ENCODE data around the gene PEX3. TPM values are rescaled to one million over a fixed set of nuclear protein-coding genes. Genes with fewer than 3 reads are reported as not detected.

PEX3 gene
- polyA plus RNA-seq, 2 donors: 16.5 to 18.3 TPM

DNA sequence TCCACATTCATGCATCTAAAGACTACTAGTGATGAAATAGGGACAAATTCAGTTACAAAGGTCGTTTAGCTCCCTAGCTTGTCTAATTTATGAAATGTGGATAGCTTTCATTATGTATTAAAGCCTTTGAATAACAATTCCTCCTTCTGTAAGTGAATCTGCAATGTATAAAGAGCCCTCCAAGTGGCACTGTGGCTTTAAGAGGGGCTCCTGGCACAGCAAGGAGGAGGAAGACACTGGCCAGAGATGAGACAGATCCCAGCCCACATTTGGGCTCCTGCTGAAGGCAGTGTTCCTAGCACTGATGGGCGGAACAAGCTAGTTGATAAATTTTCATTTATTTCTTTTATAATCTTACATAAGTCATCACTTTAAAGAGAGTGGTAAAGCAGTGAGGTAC lies 78.5 kb downstream of the PEX3 start:
- Histone ChIP-seq H3K27ac (ENCODE audit: low read depth in 2 of 2, low read length in 1 of 2) (no peak overlapping the region), H3K36me3 (ENCODE audit: control insufficient read depth in 2 of 2, insufficient read depth in 2 of 2, low read length in 1 of 2) (no peaks in the 10 kb centered on the region), H3K4me1 (ENCODE audit: control insufficient read depth in 2 of 2, insufficient read depth in 2 of 2, low read length in 1 of 2) (no peaks in the 10 kb centered on the region), H3K27me3 (ENCODE audit: control insufficient read depth in 1 of 2, insufficient read depth in 2 of 2, low read length in 2 of 2) (no peaks in the 10 kb centered on the region), H3K4me3 (ENCODE audit: low read depth in 1 of 2, low read length in 2 of 2) (no peak overlapping the region), H3K9me3 (ENCODE audit: control insufficient read depth in 2 of 2, insufficient read depth in 1 of 2, low read depth in 1 of 2, low read length in 1 of 2) (no peaks in the 10 kb centered on the region)
- WGBS, 2 donors: 52 to 60% methylated on average over 2 of the region's 2 CpGs

DNA sequence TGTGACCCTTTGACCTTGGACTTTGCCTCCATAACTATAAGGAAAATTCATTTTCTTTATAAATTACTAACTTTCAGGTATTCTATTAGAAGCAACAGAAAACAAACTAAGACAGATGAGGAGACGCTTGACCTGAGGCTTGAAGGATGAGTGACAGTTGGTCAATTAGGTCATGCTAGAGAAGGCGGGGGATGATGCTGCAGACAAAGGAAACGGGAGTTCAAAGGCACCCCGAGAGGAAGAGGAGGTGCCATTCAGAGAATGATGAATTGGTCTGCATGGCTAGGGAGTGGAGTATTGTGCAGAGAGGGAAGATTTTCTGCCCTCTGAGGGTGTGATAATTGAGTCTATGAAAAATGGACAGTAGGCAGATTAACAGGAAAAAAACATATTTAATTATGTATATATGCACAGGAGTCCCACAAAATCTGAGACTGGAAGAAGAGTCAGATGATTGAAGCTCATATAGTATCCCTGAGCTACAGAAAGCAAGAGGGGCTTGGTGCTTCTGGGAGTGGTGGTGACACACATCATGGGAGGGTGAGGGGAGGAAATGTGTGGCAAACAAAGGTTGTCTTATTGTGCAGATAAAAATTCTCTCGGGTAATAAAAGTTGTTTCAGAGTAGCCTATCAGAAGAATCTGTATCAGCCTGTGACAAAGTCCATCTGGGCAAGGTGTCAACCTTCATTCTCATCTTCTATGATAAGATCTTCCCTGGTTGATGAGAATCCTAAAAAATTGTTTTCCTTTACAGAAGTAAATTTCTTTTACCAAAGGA lies 81.3 kb downstream of the PEX3 start:
- peaks cover 0 to 2% of the 10 kb centered on the region in 2 donors for H3K4me1 ChIP-seq (ENCODE audit: control insufficient read depth in 2 of 2, insufficient read depth in 2 of 2, low read length in 1 of 2)
- no peak overlapping the region for H3K27ac ChIP-seq (ENCODE audit: low read depth in 2 of 2, low read length in 1 of 2)
- H3K4me3 ChIP-seq (ENCODE audit: low read depth in 1 of 2, low read length in 2 of 2): no peak overlapping the region
- H3K36me3 ChIP-seq (ENCODE audit: control insufficient read depth in 2 of 2, insufficient read depth in 2 of 2, low read length in 1 of 2): no peaks in the 10 kb centered on the region
- WGBS, 2 donors: 58 to 62% methylated on average over 5 of the region's 5 CpGs
- H3K9me3 ChIP-seq (ENCODE audit: control insufficient read depth in 2 of 2, insufficient read depth in 1 of 2, low read depth in 1 of 2, low read length in 1 of 2): no peaks in the 10 kb centered on the region
- no peaks in the 10 kb centered on the region for H3K27me3 ChIP-seq (ENCODE audit: control insufficient read depth in 1 of 2, insufficient read depth in 2 of 2, low read length in 2 of 2)

DNA sequence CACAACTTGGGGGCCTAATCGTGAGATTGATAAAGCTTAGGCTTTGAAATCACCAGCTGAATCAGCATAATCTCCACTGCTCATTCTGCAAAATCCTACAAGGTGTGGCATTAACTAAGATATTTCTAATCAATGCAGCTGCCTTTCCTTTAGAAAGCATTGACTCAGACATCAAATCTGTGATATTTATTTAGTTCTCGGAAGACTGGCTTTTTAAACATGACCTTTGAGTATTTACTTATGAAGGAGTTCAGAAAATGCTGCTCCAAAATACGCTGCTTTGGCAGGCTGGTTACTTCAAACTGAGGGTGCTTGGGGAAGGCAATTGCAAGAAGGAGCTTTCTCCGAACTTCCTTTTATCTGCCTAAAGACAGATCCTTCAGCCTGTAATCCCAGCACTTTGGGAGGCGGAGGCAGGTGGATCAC lies 84.6 kb downstream of the PEX3 start:
- no peak overlapping the region for H3K4me3 ChIP-seq (ENCODE audit: low read depth in 1 of 2, low read length in 2 of 2)
- peaks cover 0 to 5% of the 10 kb centered on the region in 2 donors for H3K4me1 ChIP-seq (ENCODE audit: control insufficient read depth in 2 of 2, insufficient read depth in 2 of 2, low read length in 1 of 2)
- H3K9me3 ChIP-seq (ENCODE audit: control insufficient read depth in 2 of 2, insufficient read depth in 1 of 2, low read depth in 1 of 2, low read length in 1 of 2): no peaks in the 10 kb centered on the region

DNA sequence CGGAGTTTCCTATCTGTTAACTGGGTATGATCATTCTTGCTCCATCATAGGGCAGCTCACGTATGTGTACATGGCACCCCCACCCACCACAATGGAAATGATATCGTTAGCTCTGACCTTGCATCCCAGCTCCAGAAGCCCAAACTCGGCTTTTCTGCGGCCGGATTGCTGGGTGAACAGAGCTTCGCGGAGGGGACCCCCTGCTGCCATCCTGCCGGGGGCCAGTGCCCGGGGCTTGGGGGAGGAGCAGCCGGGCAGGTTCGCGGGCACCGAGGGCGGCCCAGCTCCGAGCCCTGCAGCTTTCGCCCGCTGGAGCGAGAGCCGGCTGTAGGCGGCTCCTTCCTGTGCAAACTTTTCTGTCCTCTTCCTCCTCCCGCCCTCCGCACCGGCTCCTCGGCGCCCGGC lies 85.9 kb downstream of the PEX3 start:
- peaks cover 0 to 5% of the 10 kb centered on the region in 2 donors for H3K4me1 ChIP-seq (ENCODE audit: control insufficient read depth in 2 of 2, insufficient read depth in 2 of 2, low read length in 1 of 2)
- no peaks in the 10 kb centered on the region for H3K27me3 ChIP-seq (ENCODE audit: control insufficient read depth in 1 of 2, insufficient read depth in 2 of 2, low read length in 2 of 2)
- H3K4me3 ChIP-seq (ENCODE audit: low read depth in 1 of 2, low read length in 2 of 2): peak overlapping the region; percentile 56 to 83
- 2% methylated on average over 25 to 27 of the region's 27 CpGs for WGBS, 2 donors
- H3K27ac ChIP-seq (ENCODE audit: low read depth in 2 of 2, low read length in 1 of 2): peak overlapping the region; percentile 79 to 85
- H3K9me3 ChIP-seq (ENCODE audit: control insufficient read depth in 2 of 2, insufficient read depth in 1 of 2, low read depth in 1 of 2, low read length in 1 of 2): no peaks in the 10 kb centered on the region
- no peaks in the 10 kb centered on the region for H3K36me3 ChIP-seq (ENCODE audit: control insufficient read depth in 2 of 2, insufficient read depth in 2 of 2, low read length in 1 of 2)

More for the DNA sequence above, 84.6 kb downstream of the PEX3 start:
- WGBS, 2 donors: 51 to 62% methylated on average over 5 of the region's 5 CpGs
- no peaks in the 10 kb centered on the region for H3K27me3 ChIP-seq (ENCODE audit: control insufficient read depth in 1 of 2, insufficient read depth in 2 of 2, low read length in 2 of 2)
- no peaks in the 10 kb centered on the region for H3K36me3 ChIP-seq (ENCODE audit: control insufficient read depth in 2 of 2, insufficient read depth in 2 of 2, low read length in 1 of 2)
- H3K27ac ChIP-seq (ENCODE audit: low read depth in 2 of 2, low read length in 1 of 2): no peak overlapping the region

DNA sequence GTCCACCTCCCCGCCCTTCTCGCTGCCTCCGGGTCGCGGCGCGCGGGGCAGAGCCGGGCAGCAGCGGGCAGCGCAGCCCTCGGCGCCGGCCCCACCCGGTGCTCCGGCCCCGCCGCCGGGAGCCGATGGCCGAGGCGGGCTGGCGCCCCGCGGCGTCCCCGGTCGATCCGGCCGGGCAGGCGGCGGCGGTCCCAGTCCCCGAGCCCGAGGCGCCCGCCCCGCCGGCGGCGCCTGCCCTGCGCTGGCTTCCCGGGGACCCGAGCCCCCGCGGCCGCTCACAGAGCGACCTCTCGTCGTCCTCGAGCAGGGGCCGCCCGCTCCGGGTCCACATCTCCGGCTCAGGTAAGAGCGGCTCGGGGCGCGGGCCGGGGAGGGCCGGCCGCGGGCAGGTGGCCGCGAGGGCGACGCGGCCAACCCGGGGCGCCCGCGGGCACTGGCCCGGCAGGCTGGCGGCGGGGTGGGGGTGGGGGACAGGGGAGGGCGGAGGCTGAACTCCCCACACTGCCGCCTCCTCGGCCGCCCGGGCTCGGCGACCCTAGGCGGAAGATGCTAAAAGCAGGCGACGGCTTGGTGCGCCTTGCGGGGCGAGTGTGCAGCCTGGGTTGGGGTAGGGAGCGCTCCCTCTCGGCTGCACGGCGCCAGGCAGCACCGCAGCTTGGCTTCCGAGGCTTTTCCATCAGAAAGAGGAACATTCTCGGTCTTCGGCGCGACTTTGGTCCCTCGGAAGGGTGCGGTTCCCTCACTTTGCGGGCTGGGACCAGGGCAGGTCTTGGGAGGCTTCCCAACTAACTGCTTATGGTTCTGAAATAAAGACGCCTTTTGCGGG lies 86.5 kb downstream of the PEX3 start:
- H3K27me3 ChIP-seq (ENCODE audit: control insufficient read depth in 1 of 2, insufficient read depth in 2 of 2, low read length in 2 of 2): no peaks in the 10 kb centered on the region
- H3K4me1 ChIP-seq (ENCODE audit: control insufficient read depth in 2 of 2, insufficient read depth in 2 of 2, low read length in 1 of 2): peaks cover 0 to 5% of the 10 kb centered on the region in 2 donors
- H3K4me3 ChIP-seq (ENCODE audit: low read depth in 1 of 2, low read length in 2 of 2): peak overlapping the region; percentile 56 to 83
- H3K9me3 ChIP-seq (ENCODE audit: control insufficient read depth in 2 of 2, insufficient read depth in 1 of 2, low read depth in 1 of 2, low read length in 1 of 2): no peaks in the 10 kb centered on the region
- no peaks in the 10 kb centered on the region for H3K36me3 ChIP-seq (ENCODE audit: control insufficient read depth in 2 of 2, insufficient read depth in 2 of 2, low read length in 1 of 2)
- 0% methylated on average over 69 to 103 of the region's 103 CpGs for whole genome bisulfite sequencing, 2 donors
- H3K27ac ChIP-seq (ENCODE audit: low read depth in 2 of 2, low read length in 1 of 2): peak overlapping the region; percentile 79 to 85

DNA sequence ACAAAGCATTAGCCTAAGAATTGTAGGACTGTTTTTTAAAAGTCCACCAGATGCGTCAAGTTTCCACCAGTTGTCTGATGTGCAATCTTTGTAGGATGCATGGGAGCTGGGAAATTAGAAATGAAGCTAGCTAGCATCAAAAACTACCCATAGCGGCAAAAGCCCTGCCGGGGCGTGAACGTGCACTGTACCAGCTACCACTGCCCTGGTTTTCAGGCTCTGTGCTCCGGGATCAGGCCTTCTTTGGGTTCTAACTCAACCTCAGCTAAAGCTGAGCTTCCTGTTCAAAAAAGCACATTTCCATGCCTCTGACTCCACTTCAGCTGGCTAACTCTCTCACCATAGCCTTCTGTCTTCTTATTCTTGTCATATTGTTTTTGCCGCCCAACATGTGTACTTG lies 87.8 kb downstream of the PEX3 start:
- WGBS, 2 donors: 89 to 91% methylated on average over 7 of the region's 7 CpGs
- Histone ChIP-seq H3K9me3 (ENCODE audit: control insufficient read depth in 2 of 2, insufficient read depth in 1 of 2, low read depth in 1 of 2, low read length in 1 of 2) (no peaks in the 10 kb centered on the region), H3K4me1 (ENCODE audit: control insufficient read depth in 2 of 2, insufficient read depth in 2 of 2, low read length in 1 of 2) (peaks cover 0 to 5% of the 10 kb centered on the region in 2 donors), H3K4me3 (ENCODE audit: low read depth in 1 of 2, low read length in 2 of 2) (no peak overlapping the region), H3K27me3 (ENCODE audit: control insufficient read depth in 1 of 2, insufficient read depth in 2 of 2, low read length in 2 of 2) (no peaks in the 10 kb centered on the region), H3K27ac (ENCODE audit: low read depth in 2 of 2, low read length in 1 of 2) (no peak overlapping the region), H3K36me3 (ENCODE audit: control insufficient read depth in 2 of 2, insufficient read depth in 2 of 2, low read length in 1 of 2) (no peaks in the 10 kb centered on the region)

DNA sequence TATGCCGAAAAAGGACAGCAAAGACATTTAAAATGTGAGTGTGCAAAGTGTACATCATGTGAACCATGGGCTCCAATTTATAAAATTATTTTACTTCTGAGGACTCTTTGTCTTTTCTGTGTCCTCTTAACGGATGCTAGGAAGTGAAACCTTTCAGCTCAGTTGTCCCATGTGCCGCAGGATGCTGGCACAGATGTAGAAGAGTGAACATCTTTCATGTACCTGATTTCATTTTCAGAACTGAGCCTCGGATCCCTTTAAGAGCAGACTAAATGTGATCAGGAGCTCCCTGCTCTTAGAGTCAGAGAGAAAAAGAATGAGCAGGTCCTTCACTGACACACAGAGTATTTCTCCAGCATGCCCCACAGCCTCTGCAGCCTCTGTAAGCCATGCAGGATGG lies 88.5 kb downstream of the PEX3 start:
- 86 to 88% methylated on average over 4 of the region's 4 CpGs for WGBS, 2 donors
- H3K27ac ChIP-seq (ENCODE audit: low read depth in 2 of 2, low read length in 1 of 2): no peak overlapping the region

DNA sequence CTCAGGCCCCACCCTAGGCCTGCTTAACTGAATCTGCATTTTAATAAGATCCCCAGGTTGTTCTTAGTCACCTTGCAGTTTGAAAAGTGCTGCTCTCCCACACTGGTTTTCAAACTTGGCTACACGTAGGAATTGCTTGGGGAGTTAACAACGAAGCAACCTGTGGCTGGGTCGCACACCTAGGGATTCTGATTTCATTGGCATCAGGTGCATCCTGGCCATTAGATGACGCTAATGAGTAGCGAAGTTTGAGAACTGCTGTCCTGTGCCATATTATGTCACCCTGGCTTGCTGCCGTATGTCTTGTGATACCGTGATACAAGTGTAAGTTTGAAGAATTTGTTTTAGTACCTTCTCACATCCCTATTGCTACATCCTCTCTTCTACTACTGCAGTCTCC lies 89.1 kb downstream of the PEX3 start:
- 83 to 88% methylated on average over 7 of the region's 7 CpGs for WGBS, 2 donors
- H3K27ac ChIP-seq (ENCODE audit: low read depth in 2 of 2, low read length in 1 of 2): no peak overlapping the region
- no peak overlapping the region for H3K4me3 ChIP-seq (ENCODE audit: low read depth in 1 of 2, low read length in 2 of 2)
- H3K36me3 ChIP-seq (ENCODE audit: control insufficient read depth in 2 of 2, insufficient read depth in 2 of 2, low read length in 1 of 2): no peaks in the 10 kb centered on the region
- H3K9me3 ChIP-seq (ENCODE audit: control insufficient read depth in 2 of 2, insufficient read depth in 1 of 2, low read depth in 1 of 2, low read length in 1 of 2): no peaks in the 10 kb centered on the region
- peaks cover 0 to 5% of the 10 kb centered on the region in 2 donors for H3K4me1 ChIP-seq (ENCODE audit: control insufficient read depth in 2 of 2, insufficient read depth in 2 of 2, low read length in 1 of 2)
- H3K27me3 ChIP-seq (ENCODE audit: control insufficient read depth in 1 of 2, insufficient read depth in 2 of 2, low read length in 2 of 2): no peaks in the 10 kb centered on the region

More for the DNA sequence above, 88.5 kb downstream of the PEX3 start:
- Histone ChIP-seq H3K4me3 (ENCODE audit: low read depth in 1 of 2, low read length in 2 of 2) (no peak overlapping the region), H3K36me3 (ENCODE audit: control insufficient read depth in 2 of 2, insufficient read depth in 2 of 2, low read length in 1 of 2) (no peaks in the 10 kb centered on the region), H3K4me1 (ENCODE audit: control insufficient read depth in 2 of 2, insufficient read depth in 2 of 2, low read length in 1 of 2) (peaks cover 0 to 5% of the 10 kb centered on the region in 2 donors), H3K9me3 (ENCODE audit: control insufficient read depth in 2 of 2, insufficient read depth in 1 of 2, low read depth in 1 of 2, low read length in 1 of 2) (no peaks in the 10 kb centered on the region), H3K27me3 (ENCODE audit: control insufficient read depth in 1 of 2, insufficient read depth in 2 of 2, low read length in 2 of 2) (no peaks in the 10 kb centered on the region)

DNA sequence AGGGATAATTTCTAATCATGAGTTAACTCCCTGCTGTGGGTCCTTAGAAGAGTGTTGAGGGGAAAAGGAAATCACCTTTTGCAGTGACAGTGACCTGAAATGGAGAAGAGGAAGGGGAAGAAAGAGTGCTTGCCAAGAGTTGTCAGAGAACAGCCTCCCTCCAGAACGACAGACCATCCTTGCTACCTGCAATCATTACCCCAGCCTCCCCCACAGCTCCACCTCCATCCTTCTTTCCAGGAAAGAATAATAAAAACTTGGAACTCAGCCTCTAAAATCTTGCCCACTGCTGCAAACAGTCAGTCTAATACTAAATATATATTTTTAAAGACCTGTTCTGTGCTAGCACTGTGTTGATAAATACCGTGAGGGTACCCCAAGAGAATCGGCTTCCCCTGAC lies 89.6 kb downstream of the PEX3 start:
- Histone ChIP-seq H3K27ac (ENCODE audit: low read depth in 2 of 2, low read length in 1 of 2) (no peak overlapping the region), H3K36me3 (ENCODE audit: control insufficient read depth in 2 of 2, insufficient read depth in 2 of 2, low read length in 1 of 2) (no peaks in the 10 kb centered on the region), H3K27me3 (ENCODE audit: control insufficient read depth in 1 of 2, insufficient read depth in 2 of 2, low read length in 2 of 2) (no peaks in the 10 kb centered on the region), H3K4me3 (ENCODE audit: low read depth in 1 of 2, low read length in 2 of 2) (no peak overlapping the region), H3K4me1 (ENCODE audit: control insufficient read depth in 2 of 2, insufficient read depth in 2 of 2, low read length in 1 of 2) (peaks cover 0 to 5% of the 10 kb centered on the region in 2 donors), H3K9me3 (ENCODE audit: control insufficient read depth in 2 of 2, insufficient read depth in 1 of 2, low read depth in 1 of 2, low read length in 1 of 2) (no peaks in the 10 kb centered on the region)
- WGBS, 2 donors: 78 to 79% methylated on average over 3 of the region's 3 CpGs

All from esophagus (tissue), 2 donors.